B cell (primary cell): ENCODE data around the gene FAM3D. TPM values are rescaled to one million over a fixed set of nuclear protein-coding genes. Genes with fewer than 3 reads are reported as not detected.

ENCODE experiments used
- ATAC-seq: fragments of 200-7000 bp; cut with Tn5 transposase; one replicate; pipeline ENCODE4 v1.10.0; 2021; ENCODE audit warnings: low read depth, mild to moderate bottlenecking, moderate number of reproducible peaks, moderate library complexity
- CTCF ChIA-PET: fragments of 350-600 bp; sonication (Branson Sonifier 250); formaldehyde crosslinking; loops from one replicate; lab custom pipeline; 2021; ENCODE audit warnings: antibody characterized with exemption, inconsistent platforms; lab: Charles Lee
- POLR2A ChIA-PET: fragments of 350-600 bp; sonication (Branson Sonifier 250); formaldehyde crosslinking; loops from one replicate; lab custom pipeline; 2021; ENCODE audit warnings: antibody characterized with exemption; lab: Charles Lee
- DNase-seq: peaks from one replicate; pipeline ENCODE4 v3.0.0; 2013
- H2AFZ ChIP-seq: 2 replicates; pipeline ENCODE4 v1.6.1; 2012; ENCODE audit warnings: mild to moderate bottlenecking, low read depth, low read length; ENCODE audit not compliant: insufficient read depth, poor library complexity, severe bottlenecking
- H3K27ac ChIP-seq, 2 donors: 1 replicate in 1 of 2; 2 replicates in 1 of 2; pipeline ENCODE4 v1.5.1; 2012 to 2013; ENCODE audit warnings: low read length in 2 of 2, mild to moderate bottlenecking in 2 of 2, moderate library complexity in 1 of 2
- H3K27me3 ChIP-seq, 4 experiments: fragments of 200-600 bp in 1 of 4; sonication (generic) in 1 of 4; replicated peaks in 1 of 4; 1 replicate in 2 of 4; 2 replicates in 2 of 4; pipeline versions ENCODE4 v1.6.1 to v1.7.0; 2013 to 2016; ENCODE audit warnings: low read length in 3 of 4, mild to moderate bottlenecking in 2 of 4, mixed read lengths in 1 of 4, moderate library complexity in 1 of 4; ENCODE audit not compliant: insufficient read depth in 4 of 4, control insufficient read depth in 3 of 4; ENCODE audit errors: control extremely low read depth in 1 of 4
- H3K36me3 ChIP-seq, 2 experiments: replicated peaks in 1 of 2; 1 replicate in 1 of 2; 2 replicates in 1 of 2; pipeline versions ENCODE4 v1.6.1 to v1.7.1; 2013; ENCODE audit warnings: low read length in 1 of 2; ENCODE audit not compliant: insufficient read depth in 2 of 2, control insufficient read depth in 1 of 2; ENCODE audit errors: control extremely low read depth in 1 of 2, extremely low read depth in 1 of 2
- H3K4me1 ChIP-seq, 2 donors: fragments of 200-600 bp in 1 of 2; sonication (generic) in 1 of 2; 1 replicate in 1 of 2; 2 replicates in 1 of 2; pipeline versions ENCODE4 v1.5.1 to v1.6.1; 2013 to 2017; ENCODE audit warnings: low read length in 2 of 2; ENCODE audit not compliant: control insufficient read depth in 2 of 2, insufficient read depth in 2 of 2
- H3K4me2 ChIP-seq: replicated peaks from 2 replicates; pipeline ENCODE3; 2012; ENCODE audit warnings: mild to moderate bottlenecking, low read depth, low read length; ENCODE audit not compliant: poor library complexity, severe bottlenecking
- H3K4me3 ChIP-seq, 5 experiments: fragments of 200-600 bp in 1 of 5; sonication (generic) in 1 of 5; 1 replicate in 3 of 5; 2 replicates in 2 of 5; pipeline versions ENCODE4 v1.5.1 to v1.7.0; 2011 to 2016; ENCODE audit warnings: low read length in 4 of 5, mild to moderate bottlenecking in 4 of 5, low read depth in 2 of 5, control low read depth in 1 of 5, moderate library complexity in 1 of 5; ENCODE audit not compliant: insufficient read depth in 1 of 5; ENCODE audit errors: control extremely low read depth in 1 of 5, extremely low read depth in 1 of 5
- H3K79me2 ChIP-seq: fragments of 200-600 bp; sonication (generic); one replicate; pipeline ENCODE4 v1.6.0; 2016; ENCODE audit warnings: low read length; ENCODE audit not compliant: control insufficient read depth, insufficient read depth
- H3K9ac ChIP-seq: fragments of 200-600 bp; sonication (generic); 2 replicates; pipeline ENCODE4 v1.6.1; 2017; ENCODE audit warnings: mild to moderate bottlenecking, low read length, moderate library complexity
- H3K9me3 ChIP-seq, 3 donors: one replicate each; pipeline versions ENCODE4 v1.6.1 to v1.7.1; 2013; ENCODE audit warnings: low read length in 2 of 3; ENCODE audit not compliant: control insufficient read depth in 2 of 3, insufficient read depth in 1 of 3; ENCODE audit errors: control extremely low read depth in 1 of 3
- H4K20me1 ChIP-seq: 2 replicates; pipeline ENCODE4 v1.6.0; 2012; ENCODE audit warnings: mild to moderate bottlenecking, low read length; ENCODE audit not compliant: insufficient read depth, control insufficient read depth, poor library complexity, severe bottlenecking
- H3K27ac Mint-ChIP-seq: one replicate; pipeline ENCODE4 v1.8.0; 2021; ENCODE audit warnings: mixed read lengths
- H3K27me3 Mint-ChIP-seq: one replicate; pipeline ENCODE4 v1.8.0; 2021; ENCODE audit warnings: mixed read lengths
- H3K4me1 Mint-ChIP-seq: one replicate; pipeline ENCODE4 v1.8.0; 2021; ENCODE audit warnings: mixed read lengths
- H3K4me3 Mint-ChIP-seq: one replicate; pipeline ENCODE4 v1.8.0; 2021; ENCODE audit warnings: mixed read lengths
- H3K9me3 Mint-ChIP-seq: one replicate; pipeline ENCODE4 v1.8.0; 2022; ENCODE audit warnings: mixed read lengths; ENCODE audit not compliant: insufficient read depth
- EZH2 ChIP-seq: IDR thresholded peaks from 2 replicates; pipeline ENCODE4 v1.6.1; 2012; ENCODE audit warnings: borderline replicate concordance, low read depth, mild to moderate bottlenecking, moderate library complexity, low read length; ENCODE audit not compliant: insufficient read depth, poor library complexity, severe bottlenecking
- WGBS: methylation state at CpG from one replicate; pipeline ENCODE4 v1.1.5; 2013; ENCODE audit warnings: missing lambda C conversion rate; ENCODE audit not compliant: insufficient coverage; 5-methylcytosine and 5-hydroxymethylcytosine counted together
- intact Hi-C: fragments of 100-400 bp; cut with micrococcal nuclease; formaldehyde crosslinking; loops from one replicate; pipeline ENCODE4 v1.10.0; 2022
- polyA plus RNA-seq: library from polyadenylated mRNA; depleted of rRNA; stranded (reverse); fragments of >200 nt; gene quantifications from 2 replicates; pipeline ENCODE4 v1.2.3, GENCODE V29; 2012
- total RNA-seq, 2 donors: library from RNA; stranded (reverse); fragments of 120-200 nt in 1 of 2; gene quantifications; 1 replicate in 1 of 2; 2 replicates in 1 of 2; pipeline versions ENCODE4 v1.2.3 to v1.2.4, GENCODE V29; 2013 to 2022
- TF ChIP-seq, protein P1 (sequence below): fragments of 200-600 bp; IDR thresholded peaks from one replicate; pipeline ENCODE4 v1.8.0; 2022; ENCODE audit warnings: antibody characterized with exemption, mild to moderate bottlenecking

The FAM3D gene
- total and polyA plus RNA-seq, 2 donors (not counting 1 experiment from before 2014, with no cell fraction given) = not detected

- ChIA-PET CTCF (no interaction called here), POLR2A (no interaction called here)
- TF ChIP-seq, protein P1, sequence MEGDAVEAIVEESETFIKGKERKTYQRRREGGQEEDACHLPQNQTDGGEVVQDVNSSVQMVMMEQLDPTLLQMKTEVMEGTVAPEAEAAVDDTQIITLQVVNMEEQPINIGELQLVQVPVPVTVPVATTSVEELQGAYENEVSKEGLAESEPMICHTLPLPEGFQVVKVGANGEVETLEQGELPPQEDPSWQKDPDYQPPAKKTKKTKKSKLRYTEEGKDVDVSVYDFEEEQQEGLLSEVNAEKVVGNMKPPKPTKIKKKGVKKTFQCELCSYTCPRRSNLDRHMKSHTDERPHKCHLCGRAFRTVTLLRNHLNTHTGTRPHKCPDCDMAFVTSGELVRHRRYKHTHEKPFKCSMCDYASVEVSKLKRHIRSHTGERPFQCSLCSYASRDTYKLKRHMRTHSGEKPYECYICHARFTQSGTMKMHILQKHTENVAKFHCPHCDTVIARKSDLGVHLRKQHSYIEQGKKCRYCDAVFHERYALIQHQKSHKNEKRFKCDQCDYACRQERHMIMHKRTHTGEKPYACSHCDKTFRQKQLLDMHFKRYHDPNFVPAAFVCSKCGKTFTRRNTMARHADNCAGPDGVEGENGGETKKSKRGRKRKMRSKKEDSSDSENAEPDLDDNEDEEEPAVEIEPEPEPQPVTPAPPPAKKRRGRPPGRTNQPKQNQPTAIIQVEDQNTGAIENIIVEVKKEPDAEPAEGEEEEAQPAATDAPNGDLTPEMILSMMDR = no peak
- no peak for TF ChIP-seq EZH2
- Mint-ChIP-seq H3K4me1 (no peaks in the 10 kb centered on the region), H3K4me3 (no peak overlapping the region), H3K27ac (no peak overlapping the region), H3K9me3 (no peaks in the 10 kb centered on the region), H3K27me3 (peaks cover 4% of the 10 kb centered on the region)
- Histone ChIP-seq H3K36me3 (no peaks in the 10 kb centered on the region), H3K4me3 (no peak overlapping the region), H4K20me1 (no peaks in the 10 kb centered on the region), H3K79me2 (no peaks in the 10 kb centered on the region), H3K4me2 (no peak overlapping the region), H2AFZ (no peak overlapping the region), H3K9ac (no peak overlapping the region), H3K9me3 (peaks cover 0 to 5% (median 0%) of the 10 kb centered on the region in 3 donors), H3K27ac (no peak overlapping the region), H3K27me3 (no peaks in the 10 kb centered on the region), H3K4me1 (no peaks in the 10 kb centered on the region)
- DNase-seq (no peak), ATAC-seq (no peak)
- intact Hi-C loops = no loop called here
- 67% methylated on average over 1 of the region's 6 CpGs for WGBS
These were observed 4.6 kb downstream of the FAM3D start for GRCh38 chr3:58661836-58662420.

DNA sequence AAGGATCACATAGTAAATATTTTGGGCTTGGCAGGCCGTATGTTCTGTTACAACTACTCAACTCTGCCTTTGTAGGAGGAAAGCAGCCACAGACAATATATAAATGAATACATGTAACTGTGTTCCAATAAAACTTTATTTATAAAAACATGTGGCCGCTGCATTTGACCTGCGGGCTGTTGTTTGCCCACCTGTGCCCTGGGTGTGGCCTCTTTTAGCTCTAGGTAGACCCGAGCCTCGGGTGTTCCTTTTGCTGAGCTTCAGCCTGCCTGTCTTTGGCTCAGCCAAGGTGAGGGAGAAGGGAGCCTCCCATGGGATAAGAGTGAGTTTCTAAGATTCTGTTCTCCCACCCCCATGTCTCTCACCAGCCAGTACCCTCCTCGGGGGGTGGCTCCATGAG is 5.6 kb downstream of the FAM3D start:
- no peak for TF ChIP-seq EZH2
- TF ChIP-seq, protein P1 = no peak
- Mint-ChIP-seq H3K9me3 (no peaks in the 10 kb centered on the region), H3K27me3 (peaks cover 8% of the 10 kb centered on the region), H3K4me3 (no peak overlapping the region), H3K4me1 (no peaks in the 10 kb centered on the region), H3K27ac (no peak overlapping the region)
- POLR2A ChIA-PET = no interaction called here
- ATAC-seq (no peak), DNase-seq (no peak)
- H3K4me2 ChIP-seq = no peak overlapping the region
- CTCF ChIA-PET = no interaction called here
- no peaks in the 10 kb centered on the region for H4K20me1 ChIP-seq
- no peaks in the 10 kb centered on the region for H3K36me3 ChIP-seq
- 77% methylated on average over 5 of the region's 6 CpGs for whole genome bisulfite sequencing
- no peaks in the 10 kb centered on the region for H3K27me3 ChIP-seq
- H3K79me2 ChIP-seq = no peaks in the 10 kb centered on the region
- H3K4me1 ChIP-seq = no peaks in the 10 kb centered on the region
- H3K9ac ChIP-seq = no peak overlapping the region
- H3K27ac ChIP-seq = no peak overlapping the region
- intact Hi-C loops = no loop called here
- no peak overlapping the region for H3K4me3 ChIP-seq
- no peaks in the 10 kb centered on the region for H3K9me3 ChIP-seq
- H2AFZ ChIP-seq = no peak overlapping the region
